Breast epithelium (tissue), 3 donors: ENCODE measurements around the gene FFAR1.

ENCODE experiments used
- CTCF ChIP-seq, 3 donors: fragments of 450-650 bp; IDR thresholded peaks; one replicate each; pipeline ENCODE4 v1.5.1; 2016 to 2017; ENCODE audit warnings: antibody characterized with exemption in 3 of 3, mild to moderate bottlenecking in 3 of 3, moderate library complexity in 3 of 3
- POLR2AphosphoS5 ChIP-seq, 3 donors: sonication (generic); formaldehyde crosslinking; IDR thresholded peaks; one replicate each; pipeline ENCODE4 v1.6.1; 2017; ENCODE audit warnings: antibody characterized with exemption in 3 of 3

GRCh38 chr19:35346193-35347052 is 1.3 kb upstream of the FFAR1 start:
- TF ChIP-seq CTCF (IDR thresholded peaks at IDR 0.05): no peak
- no peak for TF ChIP-seq POLR2AphosphoS5 (IDR thresholded peaks at IDR 0.05)
